ENCODE measurements around the gene SLC25A12.

DNA sequence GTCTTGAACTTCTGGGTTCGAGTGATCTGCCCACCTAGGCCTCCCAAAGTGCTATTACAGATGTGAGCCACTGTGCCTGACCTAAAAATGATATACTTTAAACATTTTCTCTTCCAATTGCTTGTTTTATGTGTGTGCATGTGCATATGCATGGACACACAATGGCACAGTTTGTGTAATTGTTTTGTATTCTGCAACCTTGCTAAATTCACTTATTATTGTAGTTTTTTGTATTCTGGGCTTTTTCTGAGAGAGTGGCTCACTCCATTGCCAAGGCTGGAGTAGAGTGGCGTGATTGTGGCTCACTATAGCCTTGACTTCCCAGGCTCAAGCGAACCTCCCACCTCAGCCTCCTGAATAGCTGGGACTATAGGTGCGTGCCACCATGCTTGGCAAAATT, 36.3 kb upstream of the SLC25A12 start:
- TF ChIP-seq EZH2 (IDR thresholded peaks at IDR 0.05; ENCODE audit: insufficient read depth, poor library complexity, severe bottlenecking) (no peak), EZH2phosphoT487 (IDR thresholded peaks at IDR 0.05; ENCODE audit: insufficient read depth, low read depth) (no peak)
